ENCODE results near the gene NKD1.

NKD1 gene

DNA sequence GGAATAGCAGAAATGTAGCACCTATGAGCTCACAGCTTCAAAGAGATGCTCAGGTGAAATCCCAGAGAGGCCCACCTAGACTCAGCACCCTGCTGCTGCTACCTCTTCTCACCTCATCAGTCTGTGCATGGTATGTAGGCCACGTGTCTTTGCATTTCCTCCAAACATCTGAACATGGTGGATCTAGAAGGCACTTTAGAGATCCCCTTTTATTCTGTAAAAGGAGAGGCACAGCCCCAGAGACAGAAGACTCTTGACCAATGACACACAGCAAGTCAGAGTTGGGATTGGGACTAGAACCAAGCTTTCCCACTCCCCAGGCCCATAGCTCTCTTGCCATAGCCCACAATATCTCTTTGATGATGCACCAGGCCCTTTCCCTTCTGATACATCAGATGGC is 19.4 kb upstream of the NKD1 start:
- Histone ChIP-seq H3K4me3 (ENCODE audit: low read depth, low read length) (no peak overlapping the region), H3K27me3 (replicated peaks) (no peaks in the 10 kb centered on the region), H3K27ac (no peak overlapping the region), H3K36me3 (replicated peaks) (no peaks in the 10 kb centered on the region)
- in situ Hi-C loops (cut with HindIII; ENCODE audit: low pct_ligation_motif_present, low sequenced_read_pairs) = no loop called here
- no peak for DNase-seq
- TF ChIP-seq, protein P1, sequence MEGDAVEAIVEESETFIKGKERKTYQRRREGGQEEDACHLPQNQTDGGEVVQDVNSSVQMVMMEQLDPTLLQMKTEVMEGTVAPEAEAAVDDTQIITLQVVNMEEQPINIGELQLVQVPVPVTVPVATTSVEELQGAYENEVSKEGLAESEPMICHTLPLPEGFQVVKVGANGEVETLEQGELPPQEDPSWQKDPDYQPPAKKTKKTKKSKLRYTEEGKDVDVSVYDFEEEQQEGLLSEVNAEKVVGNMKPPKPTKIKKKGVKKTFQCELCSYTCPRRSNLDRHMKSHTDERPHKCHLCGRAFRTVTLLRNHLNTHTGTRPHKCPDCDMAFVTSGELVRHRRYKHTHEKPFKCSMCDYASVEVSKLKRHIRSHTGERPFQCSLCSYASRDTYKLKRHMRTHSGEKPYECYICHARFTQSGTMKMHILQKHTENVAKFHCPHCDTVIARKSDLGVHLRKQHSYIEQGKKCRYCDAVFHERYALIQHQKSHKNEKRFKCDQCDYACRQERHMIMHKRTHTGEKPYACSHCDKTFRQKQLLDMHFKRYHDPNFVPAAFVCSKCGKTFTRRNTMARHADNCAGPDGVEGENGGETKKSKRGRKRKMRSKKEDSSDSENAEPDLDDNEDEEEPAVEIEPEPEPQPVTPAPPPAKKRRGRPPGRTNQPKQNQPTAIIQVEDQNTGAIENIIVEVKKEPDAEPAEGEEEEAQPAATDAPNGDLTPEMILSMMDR (IDR thresholded peaks at IDR 0.05; ENCODE audit: low read depth, low read length, missing control alignments) = no peak

DNA sequence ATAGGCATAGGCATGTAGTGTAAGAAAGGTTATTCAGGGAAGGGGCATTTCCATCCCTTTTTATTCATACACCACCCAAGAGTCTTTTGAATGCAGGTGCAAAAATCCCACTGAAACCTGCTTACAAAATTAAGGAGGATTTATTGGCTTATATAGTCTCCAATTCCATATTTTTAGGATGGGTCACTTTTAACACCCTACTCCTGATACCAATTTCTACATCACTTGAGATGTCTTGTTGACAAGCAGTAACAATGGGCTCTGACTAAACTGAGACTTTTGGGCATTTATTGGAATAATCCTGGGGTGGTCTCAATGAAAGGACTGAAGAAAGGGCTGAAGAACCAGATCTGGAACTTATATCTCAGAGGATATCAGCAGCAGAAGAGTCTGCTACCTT is 18.9 kb upstream of the NKD1 start:
- no peak overlapping the region for H3K27ac ChIP-seq
- in situ Hi-C loops (cut with HindIII; ENCODE audit: low pct_ligation_motif_present, low sequenced_read_pairs) = no loop called here
- H3K4me3 ChIP-seq (ENCODE audit: low read depth, low read length) = no peak overlapping the region
- H3K36me3 ChIP-seq (replicated peaks) = no peaks in the 10 kb centered on the region
- no peaks in the 10 kb centered on the region for H3K27me3 ChIP-seq (replicated peaks)
- no peak for DNase-seq
- TF ChIP-seq, protein P1 (IDR thresholded peaks at IDR 0.05; ENCODE audit: low read depth, low read length, missing control alignments) = no peak

DNA sequence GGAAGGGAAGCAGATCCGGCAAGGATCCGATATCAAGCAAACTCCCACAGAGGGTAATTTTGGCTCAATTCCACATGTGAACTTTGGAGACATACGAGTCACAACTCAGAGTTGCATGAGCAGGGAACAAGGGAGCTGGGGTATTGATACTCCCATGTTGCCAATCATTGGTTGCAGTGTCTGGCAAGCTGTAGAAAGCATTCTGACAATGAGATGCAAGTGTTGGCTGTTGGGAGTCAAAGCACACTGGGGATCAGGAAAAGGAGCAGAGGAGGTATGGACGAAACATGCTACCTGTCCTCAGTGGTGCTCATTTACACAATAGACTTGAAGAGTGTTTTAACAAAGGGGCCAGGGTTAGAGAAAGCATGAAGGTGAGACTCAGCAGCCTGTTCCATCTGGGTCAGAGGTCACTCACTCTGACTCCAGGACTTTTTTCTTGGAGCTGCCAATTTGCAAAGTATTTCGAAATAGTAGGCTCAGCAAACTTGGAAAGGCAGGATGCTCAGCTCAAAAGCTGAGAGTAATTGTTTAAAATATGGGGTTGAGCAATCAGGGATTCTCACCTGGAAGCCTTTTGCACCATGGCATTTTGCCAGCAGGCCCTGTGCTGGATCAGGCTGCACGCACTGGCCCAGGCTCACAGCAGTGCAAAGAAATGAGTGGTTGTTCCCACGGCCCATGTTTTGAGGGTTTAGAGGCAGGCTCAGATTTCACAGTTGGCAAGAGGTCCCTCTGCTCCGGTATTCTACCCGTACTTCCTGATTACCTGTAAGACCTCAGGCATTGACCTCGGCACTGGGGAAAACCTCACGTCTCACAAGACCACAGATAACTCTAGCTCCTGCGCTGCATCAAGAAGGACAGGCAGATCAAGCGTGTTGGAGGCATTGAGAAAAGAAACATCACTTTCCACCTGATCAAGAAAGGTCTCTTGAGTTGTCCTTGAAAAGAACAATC is 17.6 kb upstream of the NKD1 start:
- Histone ChIP-seq H3K27ac (no peak overlapping the region), H3K36me3 (replicated peaks) (no peaks in the 10 kb centered on the region), H3K4me3 (ENCODE audit: low read depth, low read length) (no peak overlapping the region), H3K27me3 (replicated peaks) (no peaks in the 10 kb centered on the region)
- in situ Hi-C loops (cut with HindIII; ENCODE audit: low pct_ligation_motif_present, low sequenced_read_pairs) = no loop called here
- TF ChIP-seq, protein P1 (IDR thresholded peaks at IDR 0.05; ENCODE audit: low read depth, low read length, missing control alignments) = no peak
- DNase-seq = no peak

DNA sequence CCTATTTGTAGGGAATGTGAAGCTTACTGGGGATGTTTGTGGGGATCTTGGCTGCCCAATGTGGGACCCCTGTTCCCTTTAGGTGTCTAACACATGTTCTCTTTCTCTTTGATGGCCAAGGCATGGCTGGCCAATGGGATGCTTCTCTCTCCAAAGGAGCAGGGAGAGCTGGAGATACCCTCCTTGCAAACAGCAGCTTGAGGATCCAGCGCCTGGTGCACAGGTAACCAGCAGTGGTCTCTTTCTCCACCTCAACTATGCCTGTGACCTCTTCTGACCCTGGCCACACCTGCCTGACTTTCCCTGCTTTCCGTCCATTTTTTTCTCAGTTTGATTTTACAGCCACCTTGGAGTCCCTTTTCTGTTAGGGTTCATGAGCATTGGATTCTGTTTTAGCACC is 16.8 kb upstream of the NKD1 start:
- H3K36me3 ChIP-seq (replicated peaks) = no peaks in the 10 kb centered on the region
- in situ Hi-C loops (cut with HindIII; ENCODE audit: low pct_ligation_motif_present, low sequenced_read_pairs) = no loop called here
- no peak overlapping the region for H3K27ac ChIP-seq
- no peaks in the 10 kb centered on the region for H3K27me3 ChIP-seq (replicated peaks)
- TF ChIP-seq, protein P1 (IDR thresholded peaks at IDR 0.05; ENCODE audit: low read depth, low read length, missing control alignments) = no peak
- DNase-seq = no peak
- no peak overlapping the region for H3K4me3 ChIP-seq (ENCODE audit: low read depth, low read length)

DNA sequence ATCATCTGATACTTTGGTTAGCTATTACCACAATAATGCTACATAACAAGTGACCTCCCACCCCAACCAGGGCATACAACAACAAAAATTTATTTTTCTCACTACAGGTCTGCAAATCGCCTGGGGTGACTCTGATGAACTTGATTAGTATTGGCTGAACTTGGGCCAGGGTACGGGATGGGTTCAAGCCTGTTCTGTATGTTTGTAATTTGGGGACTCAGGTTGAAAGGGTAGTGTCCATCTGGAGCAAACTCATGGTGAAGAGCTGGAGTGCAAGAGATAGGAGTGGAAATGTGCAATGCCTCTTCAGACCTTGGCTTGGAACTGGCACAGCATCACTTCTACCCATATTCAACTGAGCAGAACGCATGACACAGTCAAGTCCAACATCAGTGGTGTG is 16.3 kb upstream of the NKD1 start:
- no peak for DNase-seq
- Histone ChIP-seq H3K36me3 (replicated peaks) (no peaks in the 10 kb centered on the region), H3K27me3 (replicated peaks) (no peaks in the 10 kb centered on the region), H3K27ac (no peak overlapping the region), H3K4me3 (ENCODE audit: low read depth, low read length) (no peak overlapping the region)
- in situ Hi-C loops (cut with HindIII; ENCODE audit: low pct_ligation_motif_present, low sequenced_read_pairs) = no loop called here
- TF ChIP-seq, protein P1 (IDR thresholded peaks at IDR 0.05; ENCODE audit: low read depth, low read length, missing control alignments) = no peak
